Natural killer cell (primary cell): ENCODE results near the gene CACNA1C. TPM values are rescaled to one million over a fixed set of nuclear protein-coding genes. Genes with fewer than 3 reads are reported as not detected.

ENCODE experiments used
- ATAC-seq, 3 donors: fragments of 150-1000 bp in 2 of 3; fragments of 200-7000 bp in 1 of 3; cut with Tn5 transposase; 1 replicate in 1 of 3; 2 replicates in 2 of 3; pipeline ENCODE4 v1.10.0; 2021; ENCODE audit warnings: mild to moderate bottlenecking in 2 of 3, moderate library complexity in 2 of 3
- DNase-seq, 2 donors: peaks; one replicate each; pipeline versions ENCODE4 v3.0.0 to v3.0.0-alpha.2; 2013 to 2021; ENCODE audit warnings: mixed read lengths in 1 of 2
- H3K27ac ChIP-seq: one replicate; pipeline ENCODE4 v1.5.1; 2013; ENCODE audit warnings: mild to moderate bottlenecking, low read length
- H3K27me3 ChIP-seq: one replicate; pipeline ENCODE4 v1.6.1; 2013; ENCODE audit warnings: low read length; ENCODE audit not compliant: control insufficient read depth, insufficient read depth
- H3K36me3 ChIP-seq: one replicate; pipeline ENCODE4 v1.6.1; 2013; ENCODE audit warnings: low read length; ENCODE audit not compliant: control insufficient read depth, insufficient read depth
- H3K4me1 ChIP-seq: one replicate; pipeline ENCODE4 v1.6.1; 2013; ENCODE audit warnings: low read length; ENCODE audit not compliant: control insufficient read depth, insufficient read depth
- H3K4me3 ChIP-seq: one replicate; pipeline ENCODE4 v1.5.1; 2013; ENCODE audit warnings: low read length
- H3K9me3 ChIP-seq: one replicate; pipeline ENCODE4 v1.6.1; 2013; ENCODE audit warnings: low read length; ENCODE audit not compliant: control insufficient read depth, insufficient read depth
- H3K27ac Mint-ChIP-seq, 2 donors: one replicate each; pipeline ENCODE4 v1.8.0; 2022; ENCODE audit warnings: mild to moderate bottlenecking in 2 of 2, mixed read lengths in 2 of 2, moderate library complexity in 1 of 2
- H3K27me3 Mint-ChIP-seq, 2 donors: one replicate each; pipeline ENCODE4 v1.8.0; 2022; ENCODE audit warnings: low read depth in 2 of 2, mixed read lengths in 2 of 2
- H3K36me3 Mint-ChIP-seq: one replicate; pipeline ENCODE4 v1.8.0; 2022; ENCODE audit warnings: mixed read lengths
- H3K4me1 Mint-ChIP-seq, 2 donors: one replicate each; pipeline ENCODE4 v1.8.0; 2022; ENCODE audit warnings: mixed read lengths in 2 of 2
- H3K4me3 Mint-ChIP-seq: one replicate; pipeline ENCODE4 v1.8.0; 2022; ENCODE audit warnings: mild to moderate bottlenecking, moderate library complexity, mixed read lengths
- H3K9me3 Mint-ChIP-seq, 2 donors: one replicate each; pipeline ENCODE4 v1.8.0; 2022; ENCODE audit warnings: mixed read lengths in 2 of 2
- CTCF ChIP-seq: fragments of 200-600 bp; IDR thresholded peaks from one replicate; pipeline ENCODE4 v1.8.0; 2022; ENCODE audit warnings: antibody characterized with exemption
- WGBS: methylation state at CpG from one replicate; pipeline ENCODE4 v1.1.7; 2013; ENCODE audit warnings: missing lambda C conversion rate; ENCODE audit not compliant: insufficient coverage; 5-methylcytosine and 5-hydroxymethylcytosine counted together
- intact Hi-C: fragments of 100-400 bp; cut with micrococcal nuclease; formaldehyde crosslinking; loops from one replicate; pipeline ENCODE4 v1.14.2; 2022
- total RNA-seq, 4 donors: library from RNA; stranded (reverse); fragments of 120-200 nt in 1 of 4; gene quantifications; one replicate each; pipeline versions ENCODE4 v1.2.3 to v1.2.4, GENCODE V29; 2013 to 2022

CACNA1C gene
- total RNA-seq, 3 donors from 2014 or later (not counting 1 experiment from before 2014, with no cell fraction given): 0.07 to 0.35 (median 0.08) TPM

GRCh38 chr12:2495417-2496112 is 442.8 kb downstream of the CACNA1C start:
- no peak for ATAC-seq
- no peak for TF ChIP-seq CTCF

GRCh38 chr12:2498964-2499500 is 446.2 kb downstream of the CACNA1C start:
- Histone ChIP-seq H3K36me3 (no peaks in the 10 kb centered on the region), H3K27ac (no peak overlapping the region), H3K27me3 (peaks cover 6% of the 10 kb centered on the region), H3K9me3 (no peaks in the 10 kb centered on the region), H3K4me1 (peaks cover 52% of the 10 kb centered on the region), H3K4me3 (no peak overlapping the region)
- peaks cover 13 to 32% of the 10 kb centered on the region in 2 donors for H3K27me3 Mint-ChIP-seq
- no peak for TF ChIP-seq CTCF
- WGBS: 48% methylated on average over 10 of the region's 10 CpGs
- ATAC-seq (peak in 1 of 3 donors; percentile 33), DNase-seq (no peak)
- intact Hi-C loops: no loop called here
- H3K4me1 Mint-ChIP-seq: peaks cover 17 to 20% of the 10 kb centered on the region in 2 donors
- no peaks in the 10 kb centered on the region for H3K36me3 Mint-ChIP-seq
- H3K9me3 Mint-ChIP-seq: no peaks in the 10 kb centered on the region
- no peak overlapping the region for H3K4me3 Mint-ChIP-seq
- no peak overlapping the region for H3K27ac Mint-ChIP-seq

More at GRCh38 chr12:2495417-2496112, 442.8 kb downstream of the CACNA1C start:
- Mint-ChIP-seq H3K9me3 (no peaks in the 10 kb centered on the region), H3K4me1 (no peaks in the 10 kb centered on the region), H3K27ac (no peak overlapping the region), H3K27me3 (peaks cover 8 to 22% of the 10 kb centered on the region in 2 donors), H3K36me3 (no peaks in the 10 kb centered on the region), H3K4me3 (no peak overlapping the region)
- 79% methylated on average over 6 of the region's 6 CpGs for whole genome bisulfite sequencing
- H3K9me3 ChIP-seq: no peaks in the 10 kb centered on the region
- peaks cover 21% of the 10 kb centered on the region for H3K4me1 ChIP-seq
- no peak overlapping the region for H3K27ac ChIP-seq
- DNase-seq: no peak
- intact Hi-C loops: no loop called here
- H3K36me3 ChIP-seq: no peaks in the 10 kb centered on the region
- H3K4me3 ChIP-seq: no peak overlapping the region
- peaks cover 6% of the 10 kb centered on the region for H3K27me3 ChIP-seq

GRCh38 chr12:2501464-2502191 is 448.8 kb downstream of the CACNA1C start:
- ATAC-seq: peak in 1 of 3 donors; percentile 20
- Histone ChIP-seq H3K36me3 (no peaks in the 10 kb centered on the region), H3K4me1 (peaks cover 59% of the 10 kb centered on the region), H3K4me3 (no peak overlapping the region), H3K27ac (no peak overlapping the region), H3K9me3 (no peaks in the 10 kb centered on the region), H3K27me3 (peaks cover 6% of the 10 kb centered on the region)
- H3K27ac Mint-ChIP-seq: no peak overlapping the region
- H3K27me3 Mint-ChIP-seq: peaks cover 18 to 20% of the 10 kb centered on the region in 2 donors
- TF ChIP-seq CTCF: no peak
- H3K9me3 Mint-ChIP-seq: no peaks in the 10 kb centered on the region
- no peaks in the 10 kb centered on the region for H3K36me3 Mint-ChIP-seq
- whole genome bisulfite sequencing: 17% methylated on average over 14 of the region's 14 CpGs
- no peak for DNase-seq
- H3K4me3 Mint-ChIP-seq: no peak overlapping the region
- H3K4me1 Mint-ChIP-seq: peaks cover 20 to 21% of the 10 kb centered on the region in 2 donors
- intact Hi-C loops: no loop called here
